Mucosa of gallbladder (tissue), 1 donor: ENCODE data around the gene PCBP4. TPM values are rescaled to one million over a fixed set of nuclear protein-coding genes. Genes with fewer than 3 reads are reported as not detected.
A peak's percentile ranks its signal among the peaks of the same experiment; 100 is the strongest.

Source experiments
- DNase-seq: peaks from one replicate; pipeline ENCODE4 v3.0.0-alpha.2; 2020; ENCODE audit warnings: low spot score
- total RNA-seq: library from RNA; stranded (reverse); gene quantifications from one replicate; pipeline ENCODE4 v1.2.1, GENCODE V29; 2021
- donor health status: DM: no; HTN: no; CAD: no.

The PCBP4 gene
- total RNA-seq, 1 donor from 2014 or later, result 45.1 TPM

DNA sequence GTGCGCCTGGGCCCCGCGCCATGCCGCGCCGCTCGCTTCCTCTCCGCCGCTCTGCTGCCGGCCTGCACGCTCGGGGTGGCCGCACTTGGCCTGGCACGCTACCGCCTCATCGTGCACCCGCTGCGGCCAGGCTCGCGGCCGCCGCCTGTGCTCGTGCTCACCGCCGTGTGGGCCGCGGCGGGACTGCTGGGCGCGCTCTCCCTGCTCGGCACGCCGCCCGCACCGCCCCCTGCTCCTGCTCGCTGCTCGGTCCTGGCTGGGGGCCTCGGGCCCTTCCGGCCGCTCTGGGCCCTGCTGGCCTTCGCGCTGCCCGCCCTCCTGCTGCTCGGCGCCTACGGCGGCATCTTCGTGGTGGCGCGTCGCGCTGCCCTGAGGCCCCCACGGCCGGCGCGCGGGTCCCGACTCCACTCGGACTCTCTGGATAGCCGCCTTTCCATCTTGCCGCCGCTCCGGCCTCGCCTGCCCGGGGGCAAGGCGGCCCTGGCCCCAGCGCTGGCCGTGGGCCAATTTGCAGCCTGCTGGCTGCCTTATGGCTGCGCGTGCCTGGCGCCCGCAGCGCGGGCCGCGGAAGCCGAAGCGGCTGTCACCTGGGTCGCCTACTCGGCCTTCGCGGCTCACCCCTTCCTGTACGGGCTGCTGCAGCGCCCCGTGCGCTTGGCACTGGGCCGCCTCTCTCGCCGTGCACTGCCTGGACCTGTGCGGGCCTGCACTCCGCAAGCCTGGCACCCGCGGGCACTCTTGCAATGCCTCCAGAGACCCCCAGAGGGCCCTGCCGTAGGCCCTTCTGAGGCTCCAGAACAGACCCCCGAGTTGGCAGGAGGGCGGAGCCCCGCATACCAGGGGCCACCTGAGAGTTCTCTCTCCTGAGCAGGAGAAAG lies 11.1 kb downstream of the PCBP4 start:
- DNase-seq, result peak; percentile 38

DNA sequence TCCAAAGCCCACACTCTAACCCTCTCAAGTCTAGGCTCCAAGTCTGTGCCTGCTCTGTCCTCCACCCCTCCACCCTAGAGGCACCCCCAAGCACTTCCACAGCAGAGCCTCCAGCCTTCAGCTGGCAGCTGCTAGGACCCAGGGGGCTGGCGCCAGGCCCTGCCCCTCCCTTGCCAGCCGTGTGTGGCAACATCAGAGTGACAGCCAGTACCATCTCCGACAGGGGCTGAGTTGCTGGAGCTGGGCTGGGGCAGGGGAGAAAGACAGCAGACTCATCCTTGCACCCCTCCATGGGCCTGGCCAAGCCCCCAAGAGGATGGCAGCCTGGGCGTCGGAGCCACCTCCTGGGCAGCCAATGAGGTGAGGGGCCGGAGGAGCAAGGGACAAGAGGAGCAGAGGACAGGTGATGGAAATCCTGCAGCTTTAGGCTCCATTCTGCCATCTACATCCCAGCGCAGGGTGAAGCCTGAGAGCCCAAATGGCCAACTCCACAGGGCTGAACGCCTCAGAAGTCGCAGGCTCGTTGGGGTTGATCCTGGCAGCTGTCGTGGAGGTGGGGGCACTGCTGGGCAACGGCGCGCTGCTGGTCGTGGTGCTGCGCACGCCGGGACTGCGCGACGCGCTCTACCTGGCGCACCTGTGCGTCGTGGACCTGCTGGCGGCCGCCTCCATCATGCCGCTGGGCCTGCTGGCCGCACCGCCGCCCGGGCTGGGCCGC lies 11.9 kb downstream of the PCBP4 start, which contains the start of gene GPR62:
TSS of gene GPR62 (plus strand) at position 207 of the 718 bp plus-strand sequence. CDS start at position 479, 272 bp downstream.
- DNase-seq, result no peak

DNA sequence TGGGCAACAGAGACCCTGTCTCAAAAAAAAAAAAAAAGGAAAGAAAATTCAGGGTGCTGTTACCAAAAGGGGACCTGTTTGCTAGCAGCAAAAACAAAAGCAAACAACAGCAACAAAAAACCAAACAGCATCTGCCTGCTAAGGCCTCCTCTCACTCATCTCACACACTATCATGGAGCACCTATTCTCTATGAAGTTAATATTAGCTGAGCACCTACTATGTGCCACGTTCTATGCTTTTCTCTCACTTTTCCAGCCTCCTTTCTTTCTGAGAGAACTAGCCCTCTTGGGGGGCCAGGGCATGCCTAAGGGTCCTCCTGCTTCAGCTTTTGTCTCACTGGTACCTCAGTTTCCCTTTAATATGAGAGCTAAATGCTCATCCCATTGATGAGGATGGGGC lies 12.5 kb downstream of the PCBP4 start:
- no peak for DNase-seq

DNA sequence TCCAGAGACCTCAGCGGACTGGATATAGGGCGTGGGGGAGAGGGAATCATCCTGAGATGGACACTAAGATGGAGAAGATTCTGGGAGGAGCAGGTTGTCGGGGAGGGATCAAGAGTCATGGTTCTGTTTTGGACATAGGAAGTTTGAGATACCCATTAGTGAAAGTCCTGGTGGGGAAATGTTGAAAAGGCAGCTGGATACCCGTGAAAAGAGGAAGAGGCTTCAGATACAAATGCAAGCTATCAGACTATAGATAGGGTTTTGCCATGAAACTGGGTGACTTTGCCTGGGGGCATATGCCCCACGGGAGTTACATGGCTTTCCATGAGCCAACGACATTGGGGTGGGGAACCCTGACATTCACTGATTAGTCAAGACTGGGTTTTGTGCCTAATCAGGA lies 13.1 kb downstream of the PCBP4 start:
- DNase-seq, result no peak

DNA sequence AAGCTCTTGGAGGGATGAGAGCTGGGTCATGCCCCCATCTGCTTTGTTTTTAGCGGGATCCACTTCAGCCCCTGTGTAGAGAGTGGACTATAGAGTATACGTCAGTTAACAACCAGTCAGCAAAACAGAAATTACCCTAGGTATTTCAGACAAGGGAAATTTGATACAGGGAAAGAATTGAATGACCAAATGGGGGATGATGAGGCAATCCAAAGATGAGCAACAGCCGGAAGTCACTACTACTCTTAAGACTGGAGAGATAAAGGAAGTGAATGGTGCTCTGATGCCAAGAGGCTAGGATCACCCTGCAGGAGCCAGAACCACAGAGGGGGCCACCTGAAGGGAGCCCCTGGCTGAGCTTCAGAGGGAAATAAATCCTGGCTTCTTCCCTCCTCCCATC lies 13.8 kb downstream of the PCBP4 start:
- no peak for DNase-seq

DNA sequence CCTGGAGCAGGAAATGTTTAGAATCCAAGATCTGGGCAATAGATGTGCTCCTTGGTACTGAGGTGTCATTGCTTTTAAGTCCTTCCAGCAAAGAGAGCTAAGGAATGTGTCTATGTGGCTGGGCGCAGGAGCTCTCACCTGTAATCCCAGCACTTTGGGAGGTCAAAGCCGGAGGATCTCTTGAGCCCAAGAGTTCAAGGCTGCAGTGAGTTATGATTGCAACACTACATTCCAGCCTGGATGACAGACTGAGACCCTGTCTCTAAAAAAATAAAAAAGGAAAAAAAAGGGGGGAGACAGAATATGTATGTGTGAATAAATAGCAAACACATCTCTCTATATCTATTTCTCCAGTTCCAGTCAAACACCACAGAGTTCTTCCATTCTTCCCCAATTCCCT lies 16.4 kb downstream of the PCBP4 start:
- no peak for DNase-seq

DNA sequence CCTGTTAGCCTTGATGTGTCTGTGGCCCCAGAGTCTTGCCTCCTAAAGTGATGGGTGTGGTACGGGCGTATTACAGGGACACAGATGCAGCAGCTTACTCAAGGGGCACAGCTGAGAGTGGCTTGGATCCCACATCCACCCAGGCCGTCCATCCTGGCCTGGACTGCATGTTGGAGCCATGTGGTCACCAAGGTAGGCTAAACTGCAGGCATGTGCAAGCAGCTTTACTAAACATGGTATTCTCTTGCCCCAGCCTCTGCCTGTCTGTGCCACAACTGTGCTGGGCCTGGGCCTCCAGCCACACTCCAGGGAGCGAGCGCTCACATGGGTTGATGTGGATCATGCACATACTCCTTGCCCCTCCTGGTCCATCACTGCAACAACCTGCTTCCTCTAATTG lies 18.1 kb downstream of the PCBP4 start:
- no peak for DNase-seq

DNA sequence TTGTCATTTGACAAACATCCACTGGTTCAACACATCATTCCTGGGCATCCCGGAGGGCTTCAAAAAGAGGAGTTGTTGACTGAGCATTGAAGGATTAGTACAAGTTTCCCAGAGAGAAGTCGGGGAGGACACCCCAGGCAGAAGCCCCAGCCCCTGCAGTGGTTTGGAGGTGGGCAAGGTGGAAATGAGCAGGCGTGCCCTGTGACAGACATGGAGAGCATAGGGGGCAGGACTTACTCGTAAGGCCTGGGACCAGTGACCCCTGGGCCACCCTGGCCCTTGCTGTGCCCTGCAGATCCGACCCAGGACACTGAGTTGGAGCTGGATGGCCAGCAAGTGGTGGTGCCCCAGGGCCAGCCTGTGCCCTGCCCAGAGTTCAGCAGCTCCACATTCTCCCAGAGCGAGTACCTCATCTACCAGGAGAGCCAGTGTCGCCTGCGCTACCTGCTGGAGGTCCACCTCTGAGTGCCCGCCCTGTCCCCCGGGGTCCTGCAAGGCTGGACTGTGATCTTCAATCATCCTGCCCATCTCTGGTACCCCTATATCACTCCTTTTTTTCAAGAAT lies 19.2 kb downstream of the PCBP4 start:
- no peak for DNase-seq

DNA sequence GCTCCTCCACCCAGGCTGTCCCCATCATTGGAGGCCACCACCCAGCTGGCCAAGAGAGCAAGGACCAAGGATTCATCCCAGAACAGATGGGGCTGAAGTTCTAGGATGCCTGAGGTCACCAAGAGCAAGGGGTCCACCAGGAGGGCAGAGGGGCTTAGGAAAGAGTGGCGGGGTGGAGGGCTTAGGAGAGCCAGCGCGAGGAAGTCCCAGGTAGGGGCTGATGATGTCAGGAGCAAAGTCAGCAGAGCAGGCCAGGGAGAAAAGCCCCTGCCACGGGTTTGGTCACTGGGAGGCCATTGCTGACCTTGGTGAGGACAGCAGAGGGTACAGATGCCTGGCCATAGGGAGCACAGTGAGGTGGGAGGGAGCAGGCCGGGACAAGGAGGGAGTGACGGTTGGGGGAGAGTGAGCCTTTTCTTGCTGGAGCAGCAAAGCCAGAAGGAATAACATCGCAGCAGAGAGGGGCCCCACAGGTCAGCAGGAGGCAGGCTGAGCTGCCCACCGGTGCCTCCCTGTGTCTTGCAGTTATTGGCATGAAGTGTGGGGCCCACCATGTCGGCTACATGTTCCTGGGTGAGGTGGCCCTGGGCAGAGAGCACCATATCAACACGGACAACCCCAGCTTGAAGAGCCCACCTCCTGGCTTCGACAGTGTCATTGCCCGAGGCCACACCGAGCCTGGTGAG lies 19.9 kb downstream of the PCBP4 start:
- DNase-seq, result no peak

DNA sequence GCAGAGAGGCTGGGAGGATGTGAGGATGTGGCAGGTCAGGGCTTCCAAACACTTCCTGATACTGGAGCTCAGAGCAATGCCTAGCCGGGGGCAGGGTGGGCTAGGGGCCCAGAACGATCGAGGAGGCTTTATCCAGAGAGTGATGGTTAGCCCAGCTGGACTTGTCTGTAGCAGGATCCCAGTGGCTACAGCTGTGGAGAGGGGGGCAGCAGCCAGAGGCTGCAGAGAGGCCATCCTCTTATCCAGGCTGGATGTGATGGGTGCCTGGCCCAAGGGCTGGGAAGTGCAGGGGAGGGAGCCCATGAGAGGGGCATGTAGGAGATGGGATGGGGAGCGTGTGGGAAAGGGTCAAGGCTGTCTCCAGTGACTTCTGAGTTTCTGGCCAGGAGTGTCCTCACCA lies 20.5 kb downstream of the PCBP4 start:
- DNase-seq, result no peak

DNA sequence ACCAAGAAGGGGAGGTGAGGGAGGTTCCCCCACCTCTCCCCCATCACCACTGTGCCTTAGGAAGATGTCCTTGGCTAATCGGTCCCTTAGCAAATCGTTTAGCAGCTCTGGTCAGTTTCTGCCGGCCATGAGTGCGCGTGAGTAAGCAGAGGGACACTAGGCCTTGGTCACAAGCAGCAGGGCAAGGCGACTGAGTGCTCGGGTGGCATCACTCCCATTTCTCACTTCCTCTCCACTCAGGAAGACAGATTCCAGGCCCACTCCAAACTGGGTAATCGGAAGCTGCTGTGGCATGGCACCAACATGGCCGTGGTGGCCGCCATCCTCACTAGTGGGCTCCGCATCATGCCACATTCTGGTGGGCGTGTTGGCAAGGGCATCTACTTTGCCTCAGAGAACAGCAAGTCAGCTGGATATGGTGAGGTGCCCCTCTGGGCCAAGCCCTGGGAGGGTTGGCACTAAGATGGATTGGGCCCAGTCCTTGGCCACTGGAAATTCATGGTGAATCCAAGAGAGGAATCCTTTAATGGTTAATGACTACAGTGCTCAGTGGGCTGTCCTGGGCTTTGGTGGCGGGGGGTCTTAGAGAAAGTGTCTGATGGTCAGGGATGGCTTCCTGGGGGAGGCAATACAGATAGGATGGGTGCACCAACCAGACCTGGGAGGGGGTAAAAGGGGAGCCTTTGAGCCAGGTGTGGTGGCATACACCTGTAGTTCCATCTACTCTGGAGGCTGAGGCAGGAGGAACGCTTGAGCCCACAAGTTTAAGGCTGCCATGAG lies 21.1 kb downstream of the PCBP4 start:
- no peak for DNase-seq

DNA sequence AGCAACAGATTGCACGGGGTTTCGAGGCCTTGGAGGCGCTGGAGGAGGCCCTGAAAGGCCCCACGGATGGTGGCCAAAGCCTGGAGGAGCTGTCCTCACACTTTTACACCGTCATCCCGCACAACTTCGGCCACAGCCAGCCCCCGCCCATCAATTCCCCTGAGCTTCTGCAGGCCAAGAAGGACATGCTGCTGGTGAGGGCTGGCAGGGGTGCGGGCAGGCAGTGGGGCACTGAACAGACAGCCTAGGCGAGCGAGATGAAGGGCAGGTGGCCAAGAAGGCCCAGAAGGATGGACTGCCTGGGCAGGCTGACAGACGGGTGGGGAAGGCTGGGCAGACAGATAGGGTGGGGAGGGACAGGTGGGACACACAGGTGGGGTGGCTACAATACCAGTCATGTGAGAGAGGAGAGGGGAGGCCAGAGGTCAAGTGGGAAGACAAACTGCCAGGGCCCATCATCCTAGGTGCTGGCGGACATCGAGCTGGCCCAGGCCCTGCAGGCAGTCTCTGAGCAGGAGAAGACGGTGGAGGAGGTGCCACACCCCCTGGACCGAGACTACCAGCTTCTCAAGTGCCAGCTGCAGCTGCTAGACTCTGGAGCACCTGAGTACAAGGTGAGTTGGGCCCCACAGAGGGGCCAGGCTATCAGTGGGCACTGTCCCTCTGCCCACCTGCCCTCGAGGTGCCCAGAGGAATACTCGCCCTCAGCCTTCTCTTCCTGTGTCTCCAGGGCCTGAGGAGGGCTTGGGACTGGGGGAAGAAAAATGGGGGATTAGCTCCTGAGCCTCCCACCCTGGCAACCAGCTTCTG lies 22.0 kb downstream of the PCBP4 start:
- DNase-seq, result no peak

DNA sequence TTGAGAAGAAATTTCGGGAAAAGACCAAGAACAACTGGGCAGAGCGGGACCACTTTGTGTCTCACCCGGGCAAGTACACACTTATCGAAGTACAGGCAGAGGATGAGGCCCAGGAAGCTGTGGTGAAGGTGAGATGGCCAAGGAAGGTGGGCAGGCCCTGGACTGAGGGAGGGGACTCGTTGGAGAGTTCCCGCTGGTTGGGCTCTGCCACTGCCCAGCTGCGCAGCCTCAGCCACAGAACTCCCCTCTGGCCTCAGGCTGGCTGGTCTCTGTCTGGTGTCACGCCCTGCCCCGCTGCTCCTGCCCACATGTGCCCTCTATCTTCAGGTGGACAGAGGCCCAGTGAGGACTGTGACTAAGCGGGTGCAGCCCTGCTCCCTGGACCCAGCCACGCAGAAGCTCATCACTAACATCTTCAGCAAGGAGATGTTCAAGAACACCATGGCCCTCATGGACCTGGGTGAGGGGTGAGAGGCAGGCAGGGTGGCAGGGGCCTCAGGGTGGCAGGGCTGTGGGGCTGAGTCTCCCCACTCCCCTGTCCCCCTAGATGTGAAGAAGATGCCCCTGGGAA lies 22.7 kb downstream of the PCBP4 start:
- no peak for DNase-seq

DNA sequence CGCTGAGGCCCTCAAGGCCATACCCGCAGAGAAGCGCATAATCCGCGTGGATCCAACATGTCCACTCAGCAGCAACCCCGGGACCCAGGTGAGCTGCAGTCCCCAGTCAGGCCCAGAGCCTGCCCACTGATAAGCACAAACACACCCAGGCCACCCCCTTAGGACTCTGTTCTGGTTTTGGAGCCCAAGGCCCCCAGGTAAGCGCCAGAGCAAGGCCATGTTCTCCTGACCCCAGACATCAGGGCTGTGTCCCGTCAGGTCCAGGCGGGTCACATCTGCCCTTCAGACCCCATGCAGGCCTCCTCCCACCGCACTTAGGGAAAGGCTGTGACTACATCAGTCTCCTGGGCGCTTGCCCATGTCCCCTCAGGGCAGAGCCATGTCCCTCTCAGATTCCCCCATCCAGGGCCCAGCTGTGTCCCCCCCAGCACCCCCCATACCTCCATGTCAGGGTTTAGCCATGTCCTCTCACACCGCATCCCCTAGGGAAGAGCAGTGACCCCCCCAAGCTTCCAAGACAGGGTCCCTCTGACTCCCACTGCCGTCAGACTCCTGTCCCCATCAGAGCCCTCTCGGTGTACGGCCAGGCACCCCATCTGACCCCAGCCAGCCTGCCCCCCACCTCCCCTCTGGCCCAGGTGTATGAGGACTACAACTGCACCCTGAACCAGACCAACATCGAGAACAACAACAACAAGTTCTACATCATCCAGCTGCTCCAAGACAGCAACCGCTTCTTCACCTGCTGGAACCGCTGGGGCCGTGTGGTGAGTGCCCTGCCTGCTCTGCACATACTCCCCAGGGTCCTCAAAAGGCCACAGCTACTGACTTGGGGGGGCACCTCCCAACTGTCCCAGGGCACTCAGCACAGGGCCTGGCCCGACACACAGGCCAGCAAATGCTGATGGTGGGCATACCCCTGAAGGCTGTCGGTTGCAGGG lies 23.5 kb downstream of the PCBP4 start:
- DNase-seq, result no peak

DNA sequence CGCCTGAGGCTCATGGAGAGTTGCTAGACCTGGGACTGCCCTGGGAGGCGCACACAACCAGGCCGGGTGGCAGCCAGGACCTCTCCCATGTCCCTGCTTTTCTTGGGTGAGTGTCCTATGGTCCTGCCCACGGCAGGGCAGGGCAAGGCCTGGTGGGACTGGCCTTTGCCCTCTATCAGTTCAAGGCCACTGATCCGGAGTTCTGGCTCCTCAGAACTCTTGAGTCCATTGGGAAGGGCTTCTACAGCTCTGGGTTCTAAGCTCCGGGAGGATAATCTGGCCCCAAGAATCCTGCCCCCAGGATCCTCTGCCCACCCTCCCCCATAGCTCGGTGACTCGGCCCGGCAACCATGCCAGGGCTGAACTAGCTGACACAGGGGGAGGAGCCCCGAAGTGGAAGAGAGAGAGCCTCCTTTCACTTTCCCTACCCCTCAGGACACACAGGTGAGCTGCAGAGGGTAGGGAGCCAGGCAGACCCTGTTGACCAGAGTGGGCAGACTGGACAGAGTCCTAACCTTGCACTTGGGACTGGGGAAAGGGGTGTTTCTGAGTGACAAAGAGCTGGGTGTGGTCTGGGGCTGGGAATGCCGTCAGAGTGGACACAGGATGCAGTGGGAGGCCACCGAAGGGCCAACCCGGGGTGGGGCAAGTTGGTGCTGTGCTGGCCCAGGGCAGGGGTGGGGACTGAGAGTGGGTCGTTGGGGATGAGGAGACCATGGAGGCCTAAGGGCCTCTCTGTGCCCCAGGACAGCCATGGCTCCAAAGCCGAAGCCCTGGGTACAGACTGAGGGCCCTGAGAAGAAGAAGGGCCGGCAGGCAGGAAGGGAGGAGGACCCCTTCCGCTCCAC lies 24.4 kb downstream of the PCBP4 start:
- DNase-seq, result no peak

DNA sequence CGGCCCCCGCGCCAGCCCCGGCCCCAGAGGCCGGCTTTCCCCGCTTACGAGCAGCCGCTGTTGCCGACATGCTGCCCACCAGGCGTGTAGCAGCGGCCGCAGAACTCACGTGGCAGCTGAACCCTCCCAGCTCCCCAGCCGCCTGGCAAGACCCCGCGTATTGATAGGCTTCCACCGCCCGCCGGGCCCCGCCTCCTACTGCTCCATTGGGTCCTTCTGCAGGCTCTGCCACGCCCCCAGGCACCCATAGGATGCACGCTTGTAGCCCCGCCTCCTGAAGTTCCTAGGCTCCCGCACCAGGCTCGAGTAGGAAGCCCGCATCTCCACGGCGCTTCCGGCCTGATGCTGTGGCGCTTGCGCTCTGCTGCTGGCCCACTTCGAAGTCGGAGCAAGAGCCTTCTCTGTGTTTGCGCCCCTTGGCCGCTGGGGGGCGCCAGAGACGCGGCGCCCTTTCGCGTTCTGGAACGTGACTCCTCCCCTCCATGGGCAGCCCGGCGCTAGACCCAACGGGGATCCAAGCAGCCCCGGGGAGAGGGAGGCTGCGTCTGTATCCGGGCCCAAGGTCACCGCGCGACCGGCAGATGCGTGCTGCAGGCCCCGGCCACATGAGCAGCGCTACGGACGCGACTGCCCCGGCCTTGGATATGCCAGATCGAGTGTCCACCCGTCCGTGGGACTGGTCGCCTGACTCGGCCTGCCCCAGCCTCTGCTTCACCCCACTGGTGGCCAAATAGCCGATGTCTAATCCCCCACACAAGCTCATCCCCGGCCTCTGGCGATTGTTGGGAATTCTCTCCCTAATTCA lies 25.3 kb downstream of the PCBP4 start, which contains the start of the genes PARP3 and RRP9:
TSS of gene PARP3 (plus strand) at position 566 of the 805 bp plus-strand sequence. CDS start 993 bp downstream, outside the sequence.
TSS of gene RRP9 (minus strand) at position 107 of the 805 bp plus-strand sequence. CDS start at position 70, 37 bp downstream.
- DNase-seq, result peak; percentile 100

DNA sequence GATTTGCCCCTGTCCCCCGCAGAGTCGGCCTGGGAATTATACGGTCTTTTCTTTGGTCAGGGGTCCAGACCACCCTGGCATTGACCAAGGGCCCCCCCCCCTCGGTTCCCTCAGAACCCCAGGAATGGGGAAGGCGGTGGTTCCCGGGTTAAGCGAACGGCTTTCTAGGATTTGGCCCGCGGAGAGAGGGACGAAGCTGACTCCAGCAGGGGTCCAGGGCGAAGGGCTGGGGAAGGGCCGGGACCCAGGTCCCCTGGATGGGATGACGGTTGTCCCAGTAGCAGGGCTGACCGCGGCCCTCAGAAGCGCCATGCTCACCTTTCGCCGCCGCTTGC lies 25.8 kb downstream of the PCBP4 start:
- DNase-seq, result no peak
